Neuron (in vitro differentiated cells): ENCODE measurements around the gene LPIN2.
"Not testable (repeated sequence)": the region's sequence is repeated elsewhere in the genome, so short reads cannot be mapped to it uniquely, and the experiment has no call there.

Source experiments
- H2AFZ ChIP-seq: one replicate; pipeline ENCODE4 v1.6.1; 2013; ENCODE audit warnings: low read depth, mild to moderate bottlenecking, inconsistent platforms, low read length, moderate library complexity
- H3K27me3 ChIP-seq: one replicate; pipeline ENCODE4 v1.6.1; 2013; ENCODE audit warnings: low read length; ENCODE audit not compliant: insufficient read depth
- H3K36me3 ChIP-seq: one replicate; pipeline ENCODE4 v1.6.1; 2013; ENCODE audit warnings: low read length; ENCODE audit not compliant: insufficient read depth
- H3K4me1 ChIP-seq: one replicate; pipeline ENCODE4 v1.6.1; 2013; ENCODE audit warnings: low read length; ENCODE audit not compliant: insufficient read depth
- H3K4me3 ChIP-seq: 2 replicates; pipeline ENCODE4 v1.5.1; 2013; ENCODE audit warnings: mild to moderate bottlenecking, low read length, moderate library complexity
- H3K9me3 ChIP-seq: one replicate; pipeline ENCODE4 v1.6.1; 2013; ENCODE audit warnings: low read length

LPIN2 gene

GRCh38 chr18:3010086-3010485 is 2.9 kb downstream of the LPIN2 start:
- Histone ChIP-seq H3K27me3 (no peaks in the 10 kb centered on the region), H3K9me3 (peaks cover 12% of the 10 kb centered on the region), H3K36me3 (peaks cover 20% of the 10 kb centered on the region), H3K4me1 (peaks cover 10% of the 10 kb centered on the region), H2AFZ (no peak overlapping the region), H3K4me3 (no peak overlapping the region)

DNA sequence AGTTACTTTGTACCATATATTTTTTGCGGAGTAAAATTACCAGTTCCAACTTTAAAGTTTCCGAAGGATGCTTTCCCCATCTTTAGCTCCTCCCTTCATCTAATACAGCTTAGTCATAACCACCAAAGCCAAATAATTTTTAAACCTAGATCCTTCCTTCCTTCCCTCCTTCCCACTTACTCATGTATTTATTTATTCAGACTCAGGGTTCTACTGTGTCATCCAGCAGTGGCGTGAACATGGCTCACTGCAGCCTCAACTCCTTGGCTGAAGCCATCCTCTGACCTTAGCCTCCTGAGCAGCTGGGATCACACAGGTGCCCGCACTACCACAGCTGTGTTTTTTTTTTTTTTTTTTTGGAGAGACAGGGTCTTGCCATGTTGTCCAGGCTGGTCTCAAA is 4.4 kb downstream of the LPIN2 start:
- Histone ChIP-seq H3K9me3 (peaks cover 20% of the 10 kb centered on the region), H3K36me3 (peaks cover 26% of the 10 kb centered on the region), H3K27me3 (no peaks in the 10 kb centered on the region), H3K4me3 (no peak overlapping the region), H2AFZ (no peak overlapping the region), H3K4me1 (peaks cover 10% of the 10 kb centered on the region)

GRCh38 chr18:3007491-3007890 is 5.5 kb downstream of the LPIN2 start:
- peaks cover 10% of the 10 kb centered on the region for H3K4me1 ChIP-seq
- H3K36me3 ChIP-seq, result peaks cover 26% of the 10 kb centered on the region
- no peaks in the 10 kb centered on the region for H3K27me3 ChIP-seq
- no peak overlapping the region for H2AFZ ChIP-seq
- no peak overlapping the region for H3K4me3 ChIP-seq
- H3K9me3 ChIP-seq, result peaks cover 25% of the 10 kb centered on the region

- H3K36me3 ChIP-seq, result peaks cover 21% of the 10 kb centered on the region
- H3K4me1 ChIP-seq, result no peaks in the 10 kb centered on the region
- H3K4me3 ChIP-seq, result no peak overlapping the region
Measured at GRCh38 chr18:3005462-3005861, 7.5 kb downstream of the LPIN2 start.

DNA sequence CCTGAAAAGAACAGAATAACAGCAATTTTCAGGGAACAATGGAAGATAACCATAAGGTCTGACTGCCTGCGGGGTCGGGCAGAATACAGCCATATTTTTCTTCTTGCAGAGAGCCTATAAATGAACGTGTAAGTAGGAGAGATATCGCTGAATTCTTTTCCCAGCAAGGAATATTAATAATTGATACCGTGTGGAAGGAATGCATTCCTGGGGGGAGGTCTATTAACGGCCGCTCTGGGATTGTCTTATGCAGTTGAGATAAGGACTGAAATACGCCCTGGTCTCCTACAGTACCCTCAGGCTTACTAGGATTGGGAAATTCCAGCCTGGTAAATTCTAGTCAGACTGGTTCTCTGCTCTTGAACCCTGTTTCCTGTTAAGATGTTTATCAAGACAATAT is 9.2 kb downstream of the LPIN2 start:
- peaks cover 23% of the 10 kb centered on the region for H3K9me3 ChIP-seq
- H2AFZ ChIP-seq, H3K4me1 ChIP-seq, H3K4me3 ChIP-seq, H3K27me3 ChIP-seq: not testable (repeated sequence)
- peaks cover 15% of the 10 kb centered on the region for H3K36me3 ChIP-seq

More at GRCh38 chr18:3005462-3005861, 7.5 kb downstream of the LPIN2 start:
- Histone ChIP-seq H3K27me3 (no peaks in the 10 kb centered on the region), H3K9me3 (peaks cover 26% of the 10 kb centered on the region), H2AFZ (no peak overlapping the region)

- no peaks in the 10 kb centered on the region for H3K27me3 ChIP-seq
- H3K9me3 ChIP-seq, result peaks cover 23% of the 10 kb centered on the region
- H3K4me3 ChIP-seq, result no peak overlapping the region
- no peaks in the 10 kb centered on the region for H3K4me1 ChIP-seq
- no peak overlapping the region for H2AFZ ChIP-seq
- H3K36me3 ChIP-seq, result peaks cover 12% of the 10 kb centered on the region
Measured at GRCh38 chr18:3002732-3003131, 10.2 kb downstream of the LPIN2 start.

DNA sequence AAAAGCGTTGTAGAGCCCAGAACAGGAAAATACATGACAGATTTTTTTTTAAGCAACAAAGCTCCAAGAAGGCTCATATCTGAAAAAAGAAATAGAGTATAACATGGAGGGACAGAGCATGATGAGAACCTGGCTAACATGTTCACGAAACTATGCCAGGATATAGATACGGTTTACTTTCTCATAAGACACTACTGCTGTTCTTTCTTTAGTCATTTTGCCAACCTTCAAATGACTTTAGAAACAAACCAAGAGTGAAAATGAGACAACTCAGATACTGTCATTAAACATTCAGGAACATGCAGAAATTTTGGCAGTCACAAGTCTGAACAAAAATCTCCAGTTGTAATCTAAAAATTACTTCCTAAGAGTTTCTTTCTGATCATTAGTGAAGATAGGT is 14.3 kb downstream of the LPIN2 start:
- H3K36me3 ChIP-seq, result peaks cover 2% of the 10 kb centered on the region
- peaks cover 10% of the 10 kb centered on the region for H3K9me3 ChIP-seq
- no peaks in the 10 kb centered on the region for H3K27me3 ChIP-seq
- H2AFZ ChIP-seq, result no peak overlapping the region
- H3K4me3 ChIP-seq, result no peak overlapping the region
- H3K4me1 ChIP-seq, result no peaks in the 10 kb centered on the region

DNA sequence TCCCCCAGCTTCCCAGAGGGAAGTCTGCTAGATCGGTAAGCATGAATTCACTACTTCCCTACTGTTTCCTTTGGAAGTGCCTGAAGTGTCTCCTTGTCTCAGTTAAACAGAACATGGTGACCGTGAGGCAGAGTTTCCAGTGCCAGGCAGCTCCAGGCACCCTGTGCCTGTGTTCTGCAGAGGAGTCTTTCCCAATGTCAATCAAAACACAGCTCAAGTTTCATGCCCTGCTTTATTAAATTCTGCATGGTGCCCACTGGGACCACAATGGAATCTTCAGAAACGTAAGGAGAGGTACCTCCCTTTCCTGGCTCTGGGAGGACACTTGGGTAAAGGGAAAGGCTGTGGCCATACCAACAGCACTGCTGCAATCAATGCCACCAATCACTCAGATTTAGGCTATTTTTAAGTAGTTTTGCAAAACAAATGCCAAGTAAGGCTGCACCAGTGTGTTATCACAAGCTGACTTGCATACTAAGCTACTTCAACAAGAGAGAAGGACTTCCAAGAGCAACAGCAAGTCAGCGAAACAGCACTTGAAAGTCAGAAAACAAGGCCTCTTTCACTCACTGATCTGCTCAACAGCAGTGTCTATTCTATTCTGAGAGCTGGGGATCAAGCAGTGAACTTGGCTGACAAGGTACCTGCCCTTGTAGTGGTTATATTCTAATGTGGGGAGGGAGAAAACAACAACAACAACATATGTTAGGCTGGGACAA is 14.9 kb downstream of the LPIN2 start:
- Histone ChIP-seq H3K4me3 (no peak overlapping the region), H3K4me1 (no peaks in the 10 kb centered on the region), H3K9me3 (peaks cover 6% of the 10 kb centered on the region), H3K36me3 (peaks cover 2% of the 10 kb centered on the region), H3K27me3 (no peaks in the 10 kb centered on the region), H2AFZ (no peak overlapping the region)

DNA sequence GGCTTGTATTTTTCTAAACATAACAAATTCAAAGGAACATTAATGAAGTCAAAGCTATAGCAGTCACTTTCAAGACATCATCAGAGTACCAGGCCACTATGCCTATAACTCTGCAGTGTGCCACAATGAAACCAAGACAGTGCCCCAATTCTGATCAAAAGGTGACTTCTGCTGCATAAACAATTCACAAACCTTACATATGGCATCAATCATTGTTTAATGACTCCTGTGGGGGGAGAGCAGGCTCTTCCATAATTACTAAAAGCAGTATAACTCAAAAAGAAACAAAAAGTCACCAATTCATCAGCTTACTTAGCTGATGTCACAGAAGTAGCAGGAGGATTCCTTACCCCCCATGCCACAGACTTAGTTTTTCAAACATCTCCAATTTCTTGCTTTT is 15.5 kb downstream of the LPIN2 start:
- Histone ChIP-seq H3K36me3 (peaks cover 2% of the 10 kb centered on the region), H3K27me3 (no peaks in the 10 kb centered on the region), H2AFZ (no peak overlapping the region), H3K9me3 (peaks cover 3% of the 10 kb centered on the region), H3K4me1 (no peaks in the 10 kb centered on the region), H3K4me3 (no peak overlapping the region)

DNA sequence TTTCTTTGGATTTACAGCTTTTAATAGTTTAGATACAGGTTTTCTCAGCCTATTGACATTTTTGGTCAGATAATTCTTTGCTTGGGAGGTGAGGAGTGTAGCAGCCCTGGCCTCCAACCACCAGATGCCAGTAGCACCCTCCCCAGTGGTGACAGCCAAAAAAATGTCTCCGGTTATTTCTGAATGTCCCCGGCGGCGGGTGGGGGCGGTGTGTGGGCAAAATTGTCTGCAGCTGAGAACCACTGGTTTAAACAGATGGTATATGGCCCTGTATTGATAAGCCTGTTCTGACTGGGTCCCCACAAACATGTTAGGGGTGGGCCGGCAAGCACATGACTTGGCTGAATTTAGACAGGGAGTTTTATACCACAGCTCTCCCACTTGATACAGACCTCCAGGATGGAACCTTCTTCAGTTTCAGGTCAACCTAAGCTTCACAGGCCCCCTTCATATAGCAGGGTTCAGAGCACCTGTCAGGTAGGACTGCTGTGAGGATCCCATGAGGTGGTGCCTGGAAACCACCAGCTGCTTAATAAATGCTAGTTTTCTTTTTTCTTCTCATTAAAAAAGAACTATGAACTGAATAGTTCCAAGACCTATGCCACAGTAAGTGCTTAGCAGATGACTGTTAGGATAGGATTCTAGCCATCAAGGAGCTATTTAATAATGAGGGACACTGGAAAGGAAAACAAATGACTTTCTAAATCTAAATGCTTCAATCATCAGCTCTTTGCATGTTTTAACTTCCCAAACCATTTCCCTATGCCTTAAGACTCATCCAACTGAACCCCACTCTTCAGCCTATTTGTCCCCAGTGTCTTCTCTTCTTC is 18.1 kb downstream of the LPIN2 start:
- H3K27me3 ChIP-seq, result no peaks in the 10 kb centered on the region
- no peak overlapping the region for H3K4me3 ChIP-seq
- peaks cover 4% of the 10 kb centered on the region for H3K9me3 ChIP-seq
- no peaks in the 10 kb centered on the region for H3K36me3 ChIP-seq
- H2AFZ ChIP-seq, result no peak overlapping the region
- H3K4me1 ChIP-seq, result no peaks in the 10 kb centered on the region

DNA sequence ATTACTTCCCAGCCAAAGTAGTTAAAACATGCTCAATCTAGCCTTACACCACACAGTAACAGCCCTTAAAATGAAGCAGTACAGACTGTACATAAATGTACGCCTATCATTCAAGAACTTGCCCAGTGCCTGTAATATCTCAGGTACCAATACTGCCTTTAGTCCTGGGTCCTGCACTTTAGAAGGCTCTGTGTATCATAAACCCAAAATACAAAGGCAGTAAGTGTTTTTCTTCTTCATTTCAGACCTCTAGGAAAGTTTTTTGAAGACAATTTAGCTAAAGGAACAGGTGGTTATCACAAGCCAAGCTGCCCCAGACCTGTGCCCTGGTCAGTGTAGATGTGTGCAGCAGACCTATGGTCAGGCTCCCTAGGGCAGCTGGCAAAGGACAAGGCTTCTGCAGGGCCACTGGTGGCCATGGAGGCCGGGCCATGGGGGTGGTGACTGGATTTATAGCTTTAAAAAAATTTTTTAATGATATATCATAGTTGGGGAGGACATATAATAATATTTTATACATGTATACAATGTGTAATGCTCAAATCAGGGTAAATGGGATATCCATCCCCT is 18.8 kb downstream of the LPIN2 start:
- Histone ChIP-seq H2AFZ (no peak overlapping the region), H3K4me3 (no peak overlapping the region), H3K36me3 (no peaks in the 10 kb centered on the region), H3K9me3 (peaks cover 5% of the 10 kb centered on the region), H3K4me1 (no peaks in the 10 kb centered on the region), H3K27me3 (no peaks in the 10 kb centered on the region)

DNA sequence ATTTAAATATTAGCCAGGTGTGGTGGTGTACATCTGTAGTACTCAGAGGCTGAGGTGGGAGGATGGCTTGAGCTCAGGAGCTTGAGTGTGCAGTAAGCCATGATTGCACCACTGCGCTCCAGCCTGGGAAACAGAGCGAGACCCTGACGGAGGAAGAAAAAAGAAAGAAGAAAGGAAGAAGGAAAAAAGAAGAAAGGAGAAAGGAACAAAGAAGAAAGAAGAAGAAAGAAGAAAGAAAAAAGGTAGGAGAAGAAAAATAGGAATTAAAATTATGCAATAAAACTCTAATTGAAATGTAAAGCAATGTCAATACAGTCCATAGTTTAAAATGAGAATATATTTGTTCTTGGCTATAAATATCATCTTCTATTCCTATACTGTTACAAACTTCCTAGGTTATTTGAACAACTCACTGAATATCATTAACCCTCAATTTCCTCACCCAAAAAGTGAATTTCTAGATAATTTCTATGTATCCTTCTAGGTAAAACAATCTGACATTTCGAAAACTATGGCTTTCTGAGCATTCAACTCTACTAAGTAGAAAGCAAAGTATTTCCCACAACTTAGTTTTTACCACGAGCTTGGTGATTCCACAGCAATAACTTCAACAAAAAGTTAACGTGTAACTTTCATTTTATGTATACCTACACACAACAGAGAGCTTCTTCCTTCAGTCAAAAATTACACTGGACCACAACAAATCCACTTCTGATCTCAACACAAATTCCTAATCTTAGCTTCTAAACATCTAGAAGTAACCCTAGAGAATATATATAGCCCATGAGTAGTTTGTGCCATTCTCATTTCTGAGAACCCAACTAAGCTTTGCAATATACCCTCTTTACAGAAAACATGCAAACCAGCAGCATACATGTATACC is 19.7 kb downstream of the LPIN2 start:
- Histone ChIP-seq H3K9me3 (peaks cover 5% of the 10 kb centered on the region), H3K4me3 (no peak overlapping the region), H3K27me3 (no peaks in the 10 kb centered on the region), H2AFZ (no peak overlapping the region), H3K36me3 (no peaks in the 10 kb centered on the region), H3K4me1 (no peaks in the 10 kb centered on the region)
